Neuronal stem cell (in vitro differentiated cells): Measurements from ENCODE around the gene SLC22A17.
A peak's percentile ranks its signal among the peaks of the same experiment; 100 is the strongest.

Source experiments
- DNase-seq: peaks from one replicate; pipeline ENCODE4 v3.0.0-alpha.2; 2013; ENCODE audit warnings: low spot score
- H2AFZ ChIP-seq: one replicate; pipeline ENCODE4 v1.6.1; 2013; ENCODE audit warnings: mild to moderate bottlenecking, low read length, inconsistent platforms
- H2AK5ac ChIP-seq: 2 replicates; pipeline ENCODE4 v1.6.1; 2013; ENCODE audit warnings: low read depth, mild to moderate bottlenecking, inconsistent platforms, low read length, moderate library complexity, mixed read lengths
- H2BK120ac ChIP-seq: 2 replicates; pipeline ENCODE4 v1.6.1; 2013; ENCODE audit warnings: low read depth, mild to moderate bottlenecking, inconsistent platforms, low read length, moderate library complexity, mixed read lengths
- H2BK12ac ChIP-seq: one replicate; pipeline ENCODE4 v1.6.1; 2013; ENCODE audit warnings: low read length, inconsistent platforms
- H2BK15ac ChIP-seq: 2 replicates; pipeline ENCODE4 v1.6.1; 2013; ENCODE audit warnings: mild to moderate bottlenecking, low read length, inconsistent platforms, mixed read lengths
- H2BK5ac ChIP-seq: one replicate; pipeline ENCODE4 v1.6.1; 2013; ENCODE audit warnings: inconsistent platforms, mild to moderate bottlenecking, low read length, moderate library complexity
- H3K14ac ChIP-seq: one replicate; pipeline ENCODE4 v1.6.1; 2013; ENCODE audit warnings: low read length, inconsistent platforms
- H3K18ac ChIP-seq: 2 replicates; pipeline ENCODE4 v1.6.1; 2013; ENCODE audit warnings: low read length, inconsistent platforms
- H3K23ac ChIP-seq: 2 replicates; pipeline ENCODE4 v1.6.1; 2013; ENCODE audit warnings: low read depth, mild to moderate bottlenecking, mixed read lengths, low read length, inconsistent platforms; ENCODE audit not compliant: poor library complexity
- H3K27ac ChIP-seq: replicated peaks from 3 replicates; pipeline ENCODE4 v1.5.1; 2013; ENCODE audit warnings: low read length, inconsistent platforms
- H3K27me3 ChIP-seq, 3 experiments: 2 replicates each; pipeline ENCODE4 v1.6.1; 2013; ENCODE audit warnings: low read length in 3 of 3, mild to moderate bottlenecking in 2 of 3, inconsistent platforms in 1 of 3, low read depth in 1 of 3, mixed read lengths in 1 of 3, moderate library complexity in 1 of 3; ENCODE audit not compliant: control insufficient read depth in 3 of 3, insufficient read depth in 3 of 3
- H3K36me3 ChIP-seq, 2 donors: replicated peaks in 1 of 2; 2 replicates each; pipeline ENCODE4 v1.6.1; 2013; ENCODE audit warnings: low read length in 2 of 2; ENCODE audit not compliant: control insufficient read depth in 2 of 2, insufficient read depth in 2 of 2
- H3K4ac ChIP-seq: 2 replicates; pipeline ENCODE4 v1.6.1; 2013; ENCODE audit warnings: inconsistent platforms, mild to moderate bottlenecking, low read length, moderate library complexity
- H3K4me1 ChIP-seq, 2 donors: 1 replicate in 1 of 2; 2 replicates in 1 of 2; pipeline ENCODE4 v1.6.1; 2013; ENCODE audit warnings: low read length in 2 of 2, low read depth in 1 of 2; ENCODE audit not compliant: control insufficient read depth in 2 of 2, insufficient read depth in 1 of 2
- H3K4me2 ChIP-seq: one replicate; pipeline ENCODE4 v1.6.1; 2013; ENCODE audit warnings: mild to moderate bottlenecking, low read length, inconsistent platforms; ENCODE audit not compliant: insufficient read depth, poor library complexity, severe bottlenecking
- H3K4me3 ChIP-seq, 2 donors: 2 replicates each; pipeline ENCODE4 v1.5.1; 2013; ENCODE audit warnings: low read length in 2 of 2, mild to moderate bottlenecking in 2 of 2, inconsistent platforms in 1 of 2, moderate library complexity in 1 of 2
- H3K79me1 ChIP-seq: one replicate; pipeline ENCODE4 v1.6.1; 2013; ENCODE audit warnings: low read depth, mild to moderate bottlenecking, inconsistent platforms, low read length, moderate library complexity
- H3K9ac ChIP-seq: one replicate; pipeline ENCODE4 v1.6.1; 2013; ENCODE audit warnings: mild to moderate bottlenecking, low read depth, low read length, inconsistent platforms; ENCODE audit not compliant: poor library complexity
- H3K9me3 ChIP-seq, 2 donors: replicated peaks in 1 of 2; 2 replicates each; pipeline versions ENCODE3 to v1.6.1; 2013; ENCODE audit warnings: low read length in 2 of 2, mild to moderate bottlenecking in 2 of 2, inconsistent platforms in 1 of 2, low read depth in 1 of 2, mixed read lengths in 1 of 2, moderate library complexity in 1 of 2; ENCODE audit not compliant: control insufficient read depth in 2 of 2, insufficient read depth in 1 of 2
- H4K8ac ChIP-seq: one replicate; pipeline ENCODE4 v1.6.1; 2013; ENCODE audit warnings: low read depth, mild to moderate bottlenecking, inconsistent platforms, low read length, moderate library complexity
- H4K91ac ChIP-seq: one replicate; pipeline ENCODE4 v1.6.1; 2013; ENCODE audit warnings: low read length, low read depth, mild to moderate bottlenecking, inconsistent platforms; ENCODE audit not compliant: poor library complexity
- WGBS, 2 donors: extraction: QIAGEN DNeasy Blood & Tissue Kit; methylation state at CpG; one replicate each; pipeline ENCODE4 v1.1.7; 2013; ENCODE audit warnings: missing lambda C conversion rate in 2 of 2, mixed read lengths in 1 of 2; ENCODE audit not compliant: insufficient read length in 2 of 2, insufficient replicate concordance in 1 of 2; ENCODE audit errors: extremely low coverage in 2 of 2; 5-methylcytosine and 5-hydroxymethylcytosine counted together

Gene SLC22A17

DNA sequence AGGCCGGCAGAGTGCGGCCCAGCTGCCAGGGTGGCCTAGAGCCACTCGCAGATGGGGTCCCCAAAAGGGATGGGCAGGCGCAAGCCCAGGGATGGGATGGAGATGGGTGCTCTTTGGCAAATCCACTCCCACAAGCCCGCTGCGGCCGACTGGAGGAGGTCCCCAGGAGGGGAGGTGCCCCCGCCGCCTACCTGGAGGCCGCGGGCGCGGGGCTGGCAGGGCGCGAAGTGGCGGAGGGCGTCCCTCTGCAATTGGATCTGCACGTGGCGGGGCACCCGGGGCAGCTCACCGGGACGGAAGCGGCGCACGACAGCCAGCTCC, 50.8 kb downstream of the SLC22A17 start:
- Histone ChIP-seq H3K79me1 (no peaks in the 10 kb centered on the region), H3K9me3 (no peaks in the 10 kb centered on the region), H3K4ac (no peak overlapping the region), H2BK5ac (peak overlapping the region; percentile 49), H2BK15ac (peak overlapping the region; percentile 42), H4K91ac (no peak overlapping the region), H3K27ac (peak overlapping the region; percentile 85), H3K36me3 (peaks cover 3 to 24% of the 10 kb centered on the region in 2 donors), H3K14ac (no peak overlapping the region), H2BK120ac (no peak overlapping the region), H3K9ac (peak overlapping the region; percentile 88), H3K27me3 (no peaks in the 10 kb centered on the region), H2AK5ac (peak overlapping the region; percentile 13), H3K18ac (peak overlapping the region; percentile 94), H2BK12ac (no peak overlapping the region), H3K4me3 (peak overlapping the region; percentile 61 to 83), H4K8ac (no peak overlapping the region), H2AFZ (peak overlapping the region; percentile 97), H3K4me2 (peak overlapping the region; percentile 91), H3K4me1 (peaks cover 3 to 6% of the 10 kb centered on the region in 2 donors), H3K23ac (peak overlapping the region; percentile 69)
- no peak for DNase-seq
- WGBS, 2 donors: no CpG with 5 or more reads among the region's 25 CpGs

DNA sequence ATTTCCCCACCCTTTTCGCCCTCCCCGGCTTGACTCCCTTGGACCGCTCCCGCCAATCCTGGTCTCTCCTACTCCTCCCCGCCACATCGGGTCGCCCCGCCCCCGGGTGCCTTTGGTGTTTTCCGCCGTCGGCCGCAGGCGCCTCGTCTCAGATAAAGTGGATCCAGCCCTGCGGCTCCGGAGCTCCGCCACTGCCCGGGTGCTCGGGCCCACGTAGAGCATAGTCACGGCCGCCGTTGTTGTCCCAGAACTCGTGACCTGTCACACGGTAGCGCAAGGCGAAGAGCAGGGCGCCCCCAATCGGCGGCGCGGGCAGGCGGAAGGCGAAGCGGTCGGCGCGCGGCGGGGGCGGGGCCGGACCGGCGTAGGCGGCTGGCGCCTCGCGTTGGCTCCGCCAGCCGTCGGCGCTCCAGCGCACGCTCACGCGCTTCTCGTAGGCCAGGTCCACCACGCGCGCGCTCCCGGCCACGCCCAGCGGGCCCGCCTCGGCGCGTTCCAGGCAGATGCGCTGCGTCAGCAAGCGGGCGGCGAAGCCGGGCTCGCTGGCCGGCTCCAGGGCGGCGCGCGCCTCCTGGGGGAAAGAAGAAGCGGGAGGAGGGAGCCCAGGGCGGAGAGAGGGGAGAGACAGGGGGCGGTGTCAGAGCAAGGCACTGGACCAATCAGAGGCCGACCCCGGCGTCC, 51.3 kb downstream of the SLC22A17 start:
- no peak overlapping the region for H2AK5ac ChIP-seq
- peak overlapping the region; percentile 61 to 89 for H3K4me3 ChIP-seq
- peak overlapping the region; percentile 69 for H3K23ac ChIP-seq
- no peak overlapping the region for H3K4ac ChIP-seq
- no peak overlapping the region for H2BK12ac ChIP-seq
- peak; percentile 98 for DNase-seq
- H3K27me3 ChIP-seq: no peaks in the 10 kb centered on the region
- peak overlapping the region; percentile 91 for H3K4me2 ChIP-seq
- H3K18ac ChIP-seq: peak overlapping the region; percentile 89
- H3K27ac ChIP-seq: peak overlapping the region; percentile 95
- no peak overlapping the region for H4K91ac ChIP-seq
- H2BK5ac ChIP-seq: peak overlapping the region; percentile 49
- H3K14ac ChIP-seq: no peak overlapping the region
- H3K36me3 ChIP-seq: peaks cover 3 to 29% of the 10 kb centered on the region in 2 donors
- H3K79me1 ChIP-seq: no peaks in the 10 kb centered on the region
- H3K9me3 ChIP-seq: no peaks in the 10 kb centered on the region
- no peak overlapping the region for H2BK15ac ChIP-seq
- H4K8ac ChIP-seq: no peak overlapping the region
- peak overlapping the region; percentile 73 for H3K9ac ChIP-seq
- peak overlapping the region; percentile 97 for H2AFZ ChIP-seq
- no CpG with 5 or more reads among the region's 87 CpGs for WGBS, 2 donors
- H2BK120ac ChIP-seq: no peak overlapping the region
- H3K4me1 ChIP-seq: peaks cover 3 to 8% of the 10 kb centered on the region in 2 donors

DNA sequence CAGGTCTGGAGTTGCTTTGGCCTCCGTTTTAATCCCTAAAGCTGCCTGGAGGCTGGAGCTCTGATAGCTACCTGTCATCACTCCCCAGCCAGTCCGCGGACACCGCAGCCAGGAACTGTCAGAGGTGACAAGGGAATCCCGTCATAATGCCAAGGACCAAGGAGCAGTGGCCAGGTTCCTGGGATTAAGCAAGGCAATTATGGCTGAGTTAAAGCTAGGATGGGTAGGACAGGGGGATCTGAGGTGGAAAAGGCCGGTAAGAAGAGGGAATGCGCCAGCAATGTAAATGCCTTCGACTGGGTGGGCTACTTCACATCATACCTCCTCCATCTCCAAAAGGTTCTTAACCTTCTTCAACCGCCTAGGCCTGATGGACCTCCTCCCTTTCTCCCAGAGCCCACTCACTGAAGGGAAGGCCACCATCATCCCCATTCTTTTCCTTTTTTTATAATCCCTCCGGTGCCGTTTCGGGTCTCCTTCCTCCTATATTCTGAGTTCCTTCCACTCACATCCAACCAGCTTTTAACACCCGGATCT, 51.9 kb downstream of the SLC22A17 start:
- H3K23ac ChIP-seq: no peak overlapping the region
- H3K79me1 ChIP-seq: no peaks in the 10 kb centered on the region
- H3K9ac ChIP-seq: peak overlapping the region; percentile 10
- no peak overlapping the region for H3K4ac ChIP-seq
- peak overlapping the region; percentile 52 for H3K4me2 ChIP-seq
- no peak overlapping the region for H2BK12ac ChIP-seq
- H2BK5ac ChIP-seq: no peak overlapping the region
- no peak overlapping the region for H2AK5ac ChIP-seq
- H3K4me1 ChIP-seq: peaks cover 1 to 15% of the 10 kb centered on the region in 2 donors
- DNase-seq: no peak
- no peak overlapping the region for H2BK15ac ChIP-seq
- H3K27me3 ChIP-seq: no peaks in the 10 kb centered on the region
- H2BK120ac ChIP-seq: no peak overlapping the region
- H3K18ac ChIP-seq: no peak overlapping the region
- H3K27ac ChIP-seq: peak overlapping the region; percentile 95
- H2AFZ ChIP-seq: peak overlapping the region; percentile 54
- H3K36me3 ChIP-seq: peaks cover 3 to 29% of the 10 kb centered on the region in 2 donors
- WGBS, 2 donors: no CpG with 5 or more reads among the region's 13 CpGs
- peak overlapping the region; percentile 61 to 82 for H3K4me3 ChIP-seq
- no peak overlapping the region for H4K8ac ChIP-seq
- H3K14ac ChIP-seq: no peak overlapping the region
- no peak overlapping the region for H4K91ac ChIP-seq
- no peaks in the 10 kb centered on the region for H3K9me3 ChIP-seq

DNA sequence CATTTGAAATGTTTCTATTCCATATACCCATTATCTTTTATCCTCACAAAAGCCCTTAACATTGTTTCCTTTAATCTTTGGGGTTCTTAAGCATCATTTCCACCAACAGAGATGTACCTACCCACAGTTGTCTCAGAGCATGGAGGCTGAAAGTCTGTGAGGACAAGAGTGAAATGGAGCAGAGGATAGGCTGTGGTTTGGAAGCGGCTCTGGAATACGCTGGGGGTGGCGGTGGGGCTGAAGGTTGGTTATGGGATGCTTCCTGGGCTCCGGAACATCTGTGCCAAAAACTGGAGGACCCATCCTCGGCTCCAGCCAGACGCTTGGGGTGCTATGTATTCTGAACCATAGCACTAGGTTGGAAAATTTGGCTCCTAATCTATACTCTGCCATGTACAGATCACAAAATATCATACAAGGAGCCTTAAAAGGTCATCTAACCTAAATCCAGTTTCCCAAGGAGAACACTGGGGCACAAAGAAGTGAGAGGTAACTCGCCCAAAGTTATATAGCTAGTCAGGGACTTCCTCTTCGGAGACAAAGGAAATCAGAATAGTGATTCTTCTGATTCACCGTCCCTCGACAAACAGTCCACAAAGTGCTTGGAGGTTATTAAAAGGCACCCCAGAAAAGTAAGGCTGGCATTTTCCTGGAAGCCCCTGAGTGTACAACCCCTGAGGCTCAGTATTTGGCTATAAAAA, 52.6 kb downstream of the SLC22A17 start:
- peak overlapping the region; percentile 95 for H3K27ac ChIP-seq
- no peak for DNase-seq
- H3K18ac ChIP-seq: no peak overlapping the region
- no peak overlapping the region for H2BK120ac ChIP-seq
- no CpG with 5 or more reads among the region's 10 CpGs for WGBS, 2 donors
- H3K4me1 ChIP-seq: peaks cover 1 to 20% of the 10 kb centered on the region in 2 donors
- no peak overlapping the region for H4K8ac ChIP-seq
- H3K9me3 ChIP-seq: no peaks in the 10 kb centered on the region
- H3K9ac ChIP-seq: no peak overlapping the region
- no peaks in the 10 kb centered on the region for H3K79me1 ChIP-seq
- H3K4me3 ChIP-seq: peak overlapping the region; percentile 61 to 82
- H2BK15ac ChIP-seq: no peak overlapping the region
- peaks cover 3 to 29% of the 10 kb centered on the region in 2 donors for H3K36me3 ChIP-seq
- H3K23ac ChIP-seq: no peak overlapping the region
- H3K27me3 ChIP-seq: no peaks in the 10 kb centered on the region
- no peak overlapping the region for H2AFZ ChIP-seq
- no peak overlapping the region for H4K91ac ChIP-seq
- H2BK5ac ChIP-seq: no peak overlapping the region
- H3K14ac ChIP-seq: no peak overlapping the region
- peak overlapping the region; percentile 52 for H3K4me2 ChIP-seq
- H3K4ac ChIP-seq: no peak overlapping the region
- no peak overlapping the region for H2AK5ac ChIP-seq
- H2BK12ac ChIP-seq: no peak overlapping the region
